Left renal pelvis (tissue), 4 donors: ENCODE data around the gene SOBP. TPM values are rescaled to one million over a fixed set of nuclear protein-coding genes. Genes with fewer than 3 reads are reported as not detected.
A peak's percentile ranks its signal among the peaks of the same experiment; 100 is the strongest.
"Not testable (repeated sequence)": the region's sequence is repeated elsewhere in the genome, so short reads cannot be mapped to it uniquely, and the experiment has no call there.

Experiments
- DNase-seq, 4 donors: peaks; one replicate each; pipeline ENCODE4 v3.0.0-alpha.2; 2013; ENCODE audit warnings: low read depth in 4 of 4, low spot score in 3 of 4
- polyA plus RNA-seq, 4 donors: library from polyadenylated mRNA; unstranded; fragments of 120-200 nt; gene quantifications; one replicate each; pipeline ENCODE4 v1.2.1, GENCODE V29; 2013; ENCODE audit not compliant: insufficient read length in 4 of 4

Gene SOBP, protein sequence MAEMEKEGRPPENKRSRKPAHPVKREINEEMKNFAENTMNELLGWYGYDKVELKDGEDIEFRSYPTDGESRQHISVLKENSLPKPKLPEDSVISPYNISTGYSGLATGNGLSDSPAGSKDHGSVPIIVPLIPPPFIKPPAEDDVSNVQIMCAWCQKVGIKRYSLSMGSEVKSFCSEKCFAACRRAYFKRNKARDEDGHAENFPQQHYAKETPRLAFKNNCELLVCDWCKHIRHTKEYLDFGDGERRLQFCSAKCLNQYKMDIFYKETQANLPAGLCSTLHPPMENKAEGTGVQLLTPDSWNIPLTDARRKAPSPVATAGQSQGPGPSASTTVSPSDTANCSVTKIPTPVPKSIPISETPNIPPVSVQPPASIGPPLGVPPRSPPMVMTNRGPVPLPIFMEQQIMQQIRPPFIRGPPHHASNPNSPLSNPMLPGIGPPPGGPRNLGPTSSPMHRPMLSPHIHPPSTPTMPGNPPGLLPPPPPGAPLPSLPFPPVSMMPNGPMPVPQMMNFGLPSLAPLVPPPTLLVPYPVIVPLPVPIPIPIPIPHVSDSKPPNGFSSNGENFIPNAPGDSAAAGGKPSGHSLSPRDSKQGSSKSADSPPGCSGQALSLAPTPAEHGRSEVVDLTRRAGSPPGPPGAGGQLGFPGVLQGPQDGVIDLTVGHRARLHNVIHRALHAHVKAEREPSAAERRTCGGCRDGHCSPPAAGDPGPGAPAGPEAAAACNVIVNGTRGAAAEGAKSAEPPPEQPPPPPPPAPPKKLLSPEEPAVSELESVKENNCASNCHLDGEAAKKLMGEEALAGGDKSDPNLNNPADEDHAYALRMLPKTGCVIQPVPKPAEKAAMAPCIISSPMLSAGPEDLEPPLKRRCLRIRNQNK
- 10 to 100 TPM; 12.1 to 31.7 (median 14.5) TPM for polyA plus RNA-seq

GRCh38 chr6:107489636-107490565 is at the start of gene SOBP:
SOBP (plus strand) TSS chr6:107490117; CDS start chr6:107490617, 500 bp downstream.
- peak in 1 of 4 donors; percentile 64 for DNase-seq

- no peak for DNase-seq
Observed at GRCh38 chr6:107440936-107441335, 49.0 kb upstream of the SOBP start.

DNA sequence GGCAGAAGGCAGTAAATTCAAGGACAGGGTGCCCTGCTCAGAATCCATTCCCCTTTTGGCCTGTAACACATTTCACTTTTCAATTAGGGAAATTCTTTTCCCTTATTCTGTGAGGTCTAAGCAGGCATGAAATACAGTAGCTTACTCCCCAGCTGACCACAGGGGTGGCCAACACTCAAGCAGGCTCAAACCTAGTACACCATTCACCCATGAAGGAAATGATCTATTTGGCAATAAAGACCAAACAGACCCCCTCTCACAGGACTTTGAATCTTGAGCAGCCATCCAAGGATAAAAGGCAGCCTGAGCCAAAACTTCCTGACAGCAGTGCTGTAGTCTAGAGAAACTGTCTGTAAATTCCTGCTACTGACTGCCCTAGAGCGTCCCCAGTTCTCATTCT is 48.2 kb upstream of the SOBP start:
- peak in 1 of 4 donors; percentile 36 for DNase-seq

- no peak for DNase-seq
Observed at GRCh38 chr6:107442938-107443607, 46.8 kb upstream of the SOBP start.

DNA sequence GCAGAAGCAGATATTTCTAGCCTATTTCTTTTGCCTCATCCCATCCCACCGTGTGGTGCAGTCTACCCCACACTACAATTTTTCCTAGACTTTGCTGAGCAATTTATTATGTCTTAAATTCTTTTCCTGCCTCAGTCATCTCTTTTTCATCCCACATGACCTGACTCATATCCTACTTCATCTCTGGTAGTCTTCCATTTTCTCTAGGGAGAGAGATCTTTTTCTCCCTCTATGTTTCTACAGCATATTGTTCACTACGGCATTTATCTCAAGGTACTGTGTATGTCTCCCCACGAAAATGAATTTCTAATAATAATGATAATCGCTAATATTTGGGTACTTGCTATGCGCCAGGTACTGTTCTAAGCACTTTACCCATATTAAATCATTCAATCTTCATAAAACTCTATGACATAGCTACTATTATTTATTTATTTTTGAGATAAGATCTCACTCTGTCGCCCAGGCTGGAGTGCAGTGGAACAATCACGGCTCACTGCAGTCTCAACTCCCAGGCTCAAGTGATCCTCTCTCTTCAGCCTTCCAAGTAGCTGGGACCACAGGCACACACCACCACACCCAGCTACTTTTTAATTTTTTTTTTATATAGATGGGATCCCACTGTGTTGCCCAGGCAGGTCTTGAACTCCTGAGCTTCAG is 46.2 kb upstream of the SOBP start:
- no peak for DNase-seq

DNA sequence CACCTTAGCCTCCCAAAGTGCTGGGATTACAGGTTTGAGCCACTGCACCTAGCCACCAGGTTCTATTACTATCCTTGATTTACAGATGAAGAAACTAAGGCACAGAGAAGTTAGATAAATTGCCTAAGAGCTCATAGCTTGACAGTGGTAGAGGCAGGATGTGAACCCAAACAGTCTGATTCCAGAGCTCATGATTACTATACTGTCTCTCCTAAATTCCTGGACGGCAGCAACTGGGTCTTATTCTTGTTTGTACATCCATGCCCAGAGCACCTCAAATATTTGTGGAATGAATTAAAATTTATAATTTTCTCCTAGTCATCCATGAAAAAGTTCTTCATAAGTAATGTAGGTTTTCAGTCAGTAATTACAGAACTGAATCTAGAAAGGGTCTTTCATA is 45.6 kb upstream of the SOBP start:
- DNase-seq: no peak

DNA sequence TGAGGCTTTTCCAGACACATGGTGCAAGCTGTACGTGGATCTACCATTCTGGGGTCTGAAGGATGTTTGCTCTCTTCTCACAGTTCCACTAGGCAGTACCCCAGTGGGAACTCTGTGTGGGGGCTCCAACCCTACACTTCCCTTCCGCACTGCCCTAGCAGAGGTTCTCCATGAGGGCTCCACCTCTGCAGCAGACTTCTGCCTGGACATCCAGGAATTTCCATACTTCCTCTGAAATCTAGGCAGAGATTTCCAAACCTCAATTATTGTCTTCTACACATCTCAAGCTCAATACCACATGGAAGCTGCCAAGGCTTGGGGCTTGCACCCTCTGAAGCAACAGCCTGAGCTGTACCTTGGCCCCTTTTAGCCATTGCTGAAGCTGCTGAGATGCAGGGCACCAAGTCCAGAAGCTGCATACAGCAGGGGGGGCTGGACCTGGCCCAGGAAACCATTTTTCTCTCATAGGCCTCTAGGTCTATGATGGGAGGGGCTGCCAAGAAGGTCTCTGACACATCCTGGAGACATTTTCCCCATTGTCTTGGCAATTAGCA is 42.2 kb upstream of the SOBP start:
- no peak for DNase-seq

DNA sequence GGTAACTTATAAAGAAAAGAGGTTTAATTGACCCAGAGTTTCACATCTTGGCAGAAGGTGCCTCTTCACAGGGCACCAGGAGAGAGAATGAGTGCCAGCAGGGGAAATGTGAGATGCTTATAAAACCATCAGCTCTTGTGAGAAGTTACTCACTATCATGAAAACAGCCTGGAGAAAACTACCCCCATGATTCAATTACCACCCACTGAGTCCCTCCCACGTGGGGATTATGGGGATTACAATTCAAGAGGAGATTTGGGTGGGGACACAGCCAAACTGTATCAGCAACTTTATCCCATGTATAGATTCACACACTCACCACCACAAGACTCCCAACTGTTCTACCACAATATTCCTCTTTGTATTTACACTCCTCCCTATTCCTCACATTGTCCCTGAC is 41.1 kb upstream of the SOBP start:
- no peak for DNase-seq

GRCh38 chr6:107458672-107459282 is 31.1 kb upstream of the SOBP start:
- no peak for DNase-seq

DNA sequence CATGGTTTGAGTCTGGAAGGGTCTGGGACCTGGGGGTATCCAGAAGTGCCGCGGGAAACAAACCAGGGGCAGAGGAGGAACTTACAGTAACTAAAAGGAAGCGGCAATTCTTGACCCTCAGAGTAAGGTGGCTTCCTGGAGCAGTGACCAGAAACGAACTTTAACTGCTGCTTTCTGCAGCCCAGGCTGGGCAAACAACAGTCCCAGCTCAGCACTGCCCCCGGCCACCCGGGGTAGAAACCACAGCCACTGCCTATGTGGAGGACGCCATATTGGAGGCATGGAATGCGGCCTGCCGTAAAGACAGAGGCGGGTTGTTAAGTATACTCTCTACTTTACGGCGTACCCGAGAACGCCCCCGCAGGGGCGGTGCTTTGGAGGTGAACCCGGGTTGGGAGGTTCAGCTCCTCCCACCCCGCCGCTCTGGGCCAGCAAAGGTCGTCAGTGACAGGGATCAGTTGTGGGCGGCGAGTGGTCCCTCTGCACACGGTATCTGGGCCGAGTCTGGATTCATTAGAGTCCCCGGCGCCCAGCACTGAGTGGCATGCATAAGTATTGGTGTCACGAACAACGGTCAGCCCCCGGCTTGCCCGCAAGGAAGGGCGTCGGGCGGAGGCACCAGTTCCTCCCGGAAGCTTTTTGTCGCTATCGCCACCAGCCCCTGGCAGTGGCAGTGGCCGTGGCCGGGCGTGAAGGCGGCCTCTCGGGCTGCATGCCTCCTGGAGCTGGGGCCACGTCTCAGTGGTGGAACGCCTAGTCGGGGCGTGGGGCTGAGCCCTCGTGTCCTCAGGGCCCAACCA is 30.4 kb upstream of the SOBP start, which contains the start of gene PDSS2:
PDSS2 (minus strand) TSS at position 282 of the 800 bp plus-strand sequence; CDS start at position 3, 279 bp downstream.
- peak; percentile 92 to 96 (median 94) for DNase-seq

- no peak for DNase-seq
Observed at GRCh38 chr6:107460083-107460631, 29.8 kb upstream of the SOBP start.

DNA sequence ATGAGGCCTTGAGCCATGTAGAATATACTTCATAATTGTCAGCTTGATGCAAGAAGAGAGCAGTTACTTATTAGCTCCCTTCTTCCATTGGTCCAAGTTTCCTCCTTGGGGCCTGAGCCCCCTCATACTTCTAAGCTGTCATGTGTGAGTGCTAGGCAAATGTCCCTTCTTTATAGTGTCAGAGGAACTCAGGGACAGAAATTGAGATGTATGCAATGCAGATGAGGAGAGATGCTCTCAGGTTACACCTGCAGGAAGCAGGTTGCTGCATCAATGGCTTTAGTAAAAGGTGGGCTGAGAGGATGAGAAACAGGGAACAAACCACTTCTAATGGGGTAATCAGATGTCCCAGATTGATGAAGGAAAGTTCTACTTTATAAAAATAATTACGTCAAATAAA is 23.9 kb upstream of the SOBP start:
- DNase-seq: no peak

DNA sequence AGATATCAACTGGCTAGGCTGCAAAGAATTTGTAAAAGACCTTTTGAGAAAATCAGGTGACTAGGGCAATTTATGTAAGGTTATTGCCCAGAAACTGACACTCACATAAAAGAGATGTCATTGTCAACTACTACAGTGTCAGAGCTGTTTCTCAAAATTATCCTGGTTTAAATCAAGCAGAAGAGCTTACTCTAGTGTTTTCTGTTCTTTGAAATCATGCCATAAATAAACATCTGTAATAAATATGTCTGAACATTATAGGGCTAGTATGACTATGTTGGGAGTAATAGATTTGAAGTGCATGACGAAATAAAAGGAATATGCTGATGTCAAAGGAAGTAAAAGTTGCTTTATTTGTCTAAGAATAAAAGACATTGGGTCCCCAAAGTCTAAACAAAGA is 19.6 kb upstream of the SOBP start:
- no peak for DNase-seq

DNA sequence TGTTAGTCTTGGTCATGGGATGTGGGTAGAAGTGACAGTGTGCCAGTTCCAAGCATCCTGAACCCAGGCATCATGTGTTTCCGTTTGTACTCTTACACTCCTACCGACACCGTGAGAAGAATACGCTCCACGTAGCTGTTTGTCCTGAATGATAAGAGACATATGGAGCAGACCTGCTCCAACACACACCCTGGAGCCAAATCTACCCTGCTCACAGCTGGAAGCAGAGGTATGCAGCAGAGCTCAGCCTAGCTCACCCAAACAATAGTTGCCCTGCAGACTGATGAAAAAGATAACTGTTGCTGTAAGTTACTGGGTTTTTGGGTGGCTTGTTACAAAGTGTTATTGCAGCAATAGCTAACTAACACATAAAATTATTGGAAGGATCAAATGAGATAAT is 16.3 kb upstream of the SOBP start:
- no peak for DNase-seq

GRCh38 chr6:107475360-107475759 is 14.6 kb upstream of the SOBP start:
- DNase-seq: not testable (repeated sequence)

DNA sequence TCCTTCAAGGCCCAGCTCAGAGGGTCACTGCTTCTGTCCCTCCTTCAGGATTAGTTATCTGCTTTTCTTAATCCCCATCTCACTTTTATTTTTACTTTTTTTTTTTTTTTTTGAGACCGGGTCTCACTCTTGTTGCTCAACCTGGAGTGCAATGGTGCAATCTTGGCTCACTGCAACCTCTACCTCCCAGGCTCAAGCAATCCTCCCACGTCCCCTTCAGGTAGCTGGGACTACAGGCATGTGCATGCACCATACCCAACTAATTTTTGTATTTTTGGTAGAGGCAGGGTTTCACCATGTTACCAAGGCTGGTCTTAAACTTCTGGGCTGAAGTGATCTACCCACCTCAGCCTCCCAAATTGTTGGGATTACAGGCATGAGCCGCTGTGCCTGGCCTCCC is 14.1 kb upstream of the SOBP start:
- not testable (repeated sequence) for DNase-seq

DNA sequence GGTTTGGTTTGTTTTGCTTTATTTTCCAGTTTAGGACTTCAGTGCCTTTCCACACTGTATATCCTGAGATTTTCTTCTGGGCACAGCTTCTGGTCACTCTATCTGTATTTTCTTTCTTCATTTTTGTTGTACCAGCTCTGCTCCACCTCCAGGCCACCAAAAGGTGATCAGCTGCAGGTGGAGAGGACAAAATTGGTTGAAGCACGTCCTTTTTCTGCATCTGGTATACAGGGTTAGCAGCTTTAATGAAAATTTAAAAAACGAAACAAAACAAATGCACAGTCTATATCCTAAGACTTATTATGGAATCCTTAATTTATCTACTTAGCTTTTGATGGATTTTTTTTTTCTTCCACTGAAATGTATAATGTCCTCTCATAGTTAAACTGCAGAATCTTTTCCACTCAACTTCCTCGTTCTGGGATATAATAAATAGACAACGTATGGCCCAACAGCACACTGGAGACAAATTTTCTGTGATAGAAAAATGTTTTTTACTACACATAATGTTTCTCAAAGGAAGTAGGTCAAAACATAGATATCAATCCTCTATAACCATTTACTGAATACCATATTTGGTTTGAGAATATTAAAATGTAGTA is 10.7 kb upstream of the SOBP start:
- no peak for DNase-seq
